ENCODE measurements around the gene SYTL5. TPM values are rescaled to one million over a fixed set of nuclear protein-coding genes. Genes with fewer than 3 reads are reported as not detected.

SYTL5 gene
- total RNA-seq, 1 donor from 2014 or later: 8.4 TPM

DNA sequence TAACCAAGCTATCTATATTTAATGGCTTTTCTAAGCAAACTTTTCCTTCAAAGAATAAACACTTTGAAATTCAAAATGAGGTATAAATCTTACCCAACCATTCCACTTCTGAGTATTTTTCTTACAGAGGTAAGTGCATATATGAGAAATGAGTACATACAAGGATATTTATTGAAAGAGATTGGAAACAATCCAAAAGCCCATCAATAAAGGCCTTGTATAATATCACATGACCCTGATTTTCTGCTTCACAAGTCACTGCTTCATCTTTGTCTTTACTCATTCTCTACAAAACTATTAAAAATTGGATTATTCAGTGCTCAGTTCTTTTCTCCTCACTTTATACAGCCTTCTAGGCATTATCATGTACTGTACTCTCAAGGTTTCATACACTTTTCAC is 123.0 kb downstream of the SYTL5 start:
- FAIRE-seq: peak; percentile 83
- H2AFZ ChIP-seq (ENCODE audit: low read depth, low read length): no peak overlapping the region
- no peak for TF ChIP-seq EZH2 (IDR thresholded peaks at IDR 0.05; ENCODE audit: insufficient read depth, low read length)
- TF ChIP-seq, protein P1, sequence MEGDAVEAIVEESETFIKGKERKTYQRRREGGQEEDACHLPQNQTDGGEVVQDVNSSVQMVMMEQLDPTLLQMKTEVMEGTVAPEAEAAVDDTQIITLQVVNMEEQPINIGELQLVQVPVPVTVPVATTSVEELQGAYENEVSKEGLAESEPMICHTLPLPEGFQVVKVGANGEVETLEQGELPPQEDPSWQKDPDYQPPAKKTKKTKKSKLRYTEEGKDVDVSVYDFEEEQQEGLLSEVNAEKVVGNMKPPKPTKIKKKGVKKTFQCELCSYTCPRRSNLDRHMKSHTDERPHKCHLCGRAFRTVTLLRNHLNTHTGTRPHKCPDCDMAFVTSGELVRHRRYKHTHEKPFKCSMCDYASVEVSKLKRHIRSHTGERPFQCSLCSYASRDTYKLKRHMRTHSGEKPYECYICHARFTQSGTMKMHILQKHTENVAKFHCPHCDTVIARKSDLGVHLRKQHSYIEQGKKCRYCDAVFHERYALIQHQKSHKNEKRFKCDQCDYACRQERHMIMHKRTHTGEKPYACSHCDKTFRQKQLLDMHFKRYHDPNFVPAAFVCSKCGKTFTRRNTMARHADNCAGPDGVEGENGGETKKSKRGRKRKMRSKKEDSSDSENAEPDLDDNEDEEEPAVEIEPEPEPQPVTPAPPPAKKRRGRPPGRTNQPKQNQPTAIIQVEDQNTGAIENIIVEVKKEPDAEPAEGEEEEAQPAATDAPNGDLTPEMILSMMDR (IDR thresholded peaks at IDR 0.05; ENCODE audit: insufficient read depth, low read depth, low read length): no peak
- no peaks in the 10 kb centered on the region for H3K4me1 ChIP-seq (ENCODE audit: insufficient read depth, low read length)
- no peak overlapping the region for H3K27ac ChIP-seq (ENCODE audit: low read depth, low read length)
- no peaks in the 10 kb centered on the region for H4K20me1 ChIP-seq (ENCODE audit: insufficient read depth, low read length)
- no peak overlapping the region for H3K4me3 Mint-ChIP-seq (ENCODE audit: unreplicated experiment)
- no peak overlapping the region for H3K4me2 ChIP-seq (ENCODE audit: low read length)
- H3K9me3 Mint-ChIP-seq (ENCODE audit: unreplicated experiment): no peaks in the 10 kb centered on the region
- H3K4me1 Mint-ChIP-seq (ENCODE audit: low read depth, unreplicated experiment): no peaks in the 10 kb centered on the region
- no peaks in the 10 kb centered on the region for H3K9me3 ChIP-seq (ENCODE audit: insufficient read depth, low read depth, low read length)
- no peaks in the 10 kb centered on the region for H3K79me2 ChIP-seq (ENCODE audit: insufficient read depth, low read length)
- no peak overlapping the region for H3K27ac Mint-ChIP-seq (ENCODE audit: unreplicated experiment)
- no peak overlapping the region for H3K4me3 ChIP-seq (ENCODE audit: insufficient read depth, low read depth, low read length)
- no peaks in the 10 kb centered on the region for H3K36me3 Mint-ChIP-seq (ENCODE audit: low read depth, unreplicated experiment)
- H3K27me3 Mint-ChIP-seq (ENCODE audit: low read depth, unreplicated experiment): no peaks in the 10 kb centered on the region
- no peak overlapping the region for H3K9ac ChIP-seq (ENCODE audit: low read length)
- H3K27me3 ChIP-seq (ENCODE audit: insufficient read depth, low read length): no peaks in the 10 kb centered on the region
- no peaks in the 10 kb centered on the region for H3K36me3 ChIP-seq (ENCODE audit: insufficient read depth, low read length)
- DNase-seq (ENCODE audit: low read depth): no peak

DNA sequence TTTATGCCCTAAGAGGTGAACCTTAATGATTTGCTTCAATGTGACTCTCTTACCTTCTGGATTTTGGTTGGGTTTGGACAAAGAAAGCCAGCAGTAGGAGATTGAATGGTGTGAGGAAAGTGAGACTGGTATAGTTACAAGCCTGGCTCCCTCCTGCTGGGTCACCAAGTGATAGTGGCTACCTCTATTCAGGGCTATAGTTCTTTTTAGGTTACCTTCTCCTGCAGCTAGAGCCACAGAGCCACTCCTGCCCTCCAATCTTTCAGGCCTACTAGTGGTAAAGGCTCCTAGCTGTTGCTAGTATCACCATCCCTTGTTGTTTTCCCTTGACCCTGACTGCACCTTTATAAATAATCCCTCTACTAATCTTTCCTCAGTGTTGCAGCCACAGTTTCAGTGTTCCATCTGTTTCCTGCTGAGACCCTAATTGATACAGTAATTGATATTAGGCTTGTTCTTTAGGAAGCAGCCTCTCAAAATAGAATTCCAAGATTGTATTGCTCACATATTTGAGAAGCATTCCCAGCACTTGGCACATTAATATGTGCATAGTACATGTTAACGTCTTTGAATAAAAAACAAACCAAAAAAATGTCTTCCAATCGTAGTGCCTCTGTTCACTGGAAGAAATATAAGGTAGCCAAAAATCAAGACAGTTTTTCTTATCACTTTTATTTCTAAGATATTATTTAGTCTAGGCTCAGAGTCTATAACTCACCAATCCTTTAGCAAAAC is 132.0 kb downstream of the SYTL5 start:
- TF ChIP-seq, protein P1 (IDR thresholded peaks at IDR 0.05; ENCODE audit: insufficient read depth, low read depth, low read length): no peak
- no peak for TF ChIP-seq EZH2 (IDR thresholded peaks at IDR 0.05; ENCODE audit: insufficient read depth, low read length)
- no peak overlapping the region for H2AFZ ChIP-seq (ENCODE audit: low read depth, low read length)
- Mint-ChIP-seq H3K4me3 (ENCODE audit: unreplicated experiment) (no peak overlapping the region), H3K27ac (ENCODE audit: unreplicated experiment) (no peak overlapping the region), H3K27me3 (ENCODE audit: low read depth, unreplicated experiment) (no peaks in the 10 kb centered on the region), H3K4me1 (ENCODE audit: low read depth, unreplicated experiment) (peaks cover 5% of the 10 kb centered on the region), H3K9me3 (ENCODE audit: unreplicated experiment) (no peaks in the 10 kb centered on the region), H3K36me3 (ENCODE audit: low read depth, unreplicated experiment) (no peaks in the 10 kb centered on the region)
- no peaks in the 10 kb centered on the region for H3K9me3 ChIP-seq (ENCODE audit: insufficient read depth, low read depth, low read length)
- no peak for DNase-seq (ENCODE audit: low read depth)
- no peaks in the 10 kb centered on the region for H3K79me2 ChIP-seq (ENCODE audit: insufficient read depth, low read length)
- no peak overlapping the region for H3K4me2 ChIP-seq (ENCODE audit: low read length)
- no peak overlapping the region for H3K27ac ChIP-seq (ENCODE audit: low read depth, low read length)
- H3K4me3 ChIP-seq (ENCODE audit: insufficient read depth, low read depth, low read length): no peak overlapping the region
- peak; percentile 34 for FAIRE-seq
- H3K27me3 ChIP-seq (ENCODE audit: insufficient read depth, low read length): no peaks in the 10 kb centered on the region
- no peaks in the 10 kb centered on the region for H3K36me3 ChIP-seq (ENCODE audit: insufficient read depth, low read length)
- H3K9ac ChIP-seq (ENCODE audit: low read length): no peak overlapping the region
- no peaks in the 10 kb centered on the region for H3K4me1 ChIP-seq (ENCODE audit: insufficient read depth, low read length)
- H4K20me1 ChIP-seq (ENCODE audit: insufficient read depth, low read length): no peaks in the 10 kb centered on the region

DNA sequence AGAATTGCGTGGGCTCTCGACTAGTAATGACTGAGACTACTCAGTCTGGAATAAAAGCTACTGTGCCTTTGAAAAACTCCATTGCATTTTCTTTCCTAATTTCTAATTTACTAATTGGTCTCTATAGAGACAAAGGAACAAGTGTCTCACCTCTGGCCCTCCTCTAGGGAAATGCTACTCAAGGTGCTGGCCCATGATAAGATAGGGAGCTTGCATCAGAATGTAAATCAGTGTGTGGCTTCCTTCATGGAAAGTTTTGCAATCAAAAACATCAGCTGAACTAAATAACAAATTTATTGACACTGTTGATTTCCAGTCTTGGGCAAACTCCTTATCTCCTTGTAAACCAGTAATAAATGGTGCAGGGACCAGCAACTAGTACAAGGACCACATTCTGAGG is 132.5 kb downstream of the SYTL5 start:
- H3K27me3 ChIP-seq (ENCODE audit: insufficient read depth, low read length): no peaks in the 10 kb centered on the region
- H3K4me2 ChIP-seq (ENCODE audit: low read length): no peak overlapping the region
- no peak overlapping the region for H3K4me3 ChIP-seq (ENCODE audit: insufficient read depth, low read depth, low read length)
- TF ChIP-seq, protein P1 (IDR thresholded peaks at IDR 0.05; ENCODE audit: insufficient read depth, low read depth, low read length): no peak
- TF ChIP-seq EZH2 (IDR thresholded peaks at IDR 0.05; ENCODE audit: insufficient read depth, low read length): no peak
- H4K20me1 ChIP-seq (ENCODE audit: insufficient read depth, low read length): no peaks in the 10 kb centered on the region
- H3K9me3 ChIP-seq (ENCODE audit: insufficient read depth, low read depth, low read length): no peaks in the 10 kb centered on the region
- Mint-ChIP-seq H3K9me3 (ENCODE audit: unreplicated experiment) (no peaks in the 10 kb centered on the region), H3K4me1 (ENCODE audit: low read depth, unreplicated experiment) (peaks cover 5% of the 10 kb centered on the region), H3K27me3 (ENCODE audit: low read depth, unreplicated experiment) (no peaks in the 10 kb centered on the region), H3K36me3 (ENCODE audit: low read depth, unreplicated experiment) (no peaks in the 10 kb centered on the region), H3K4me3 (ENCODE audit: unreplicated experiment) (no peak overlapping the region), H3K27ac (ENCODE audit: unreplicated experiment) (no peak overlapping the region)
- DNase-seq (ENCODE audit: low read depth) (no peak), FAIRE-seq (no peak)
- no peaks in the 10 kb centered on the region for H3K79me2 ChIP-seq (ENCODE audit: insufficient read depth, low read length)
- H3K27ac ChIP-seq (ENCODE audit: low read depth, low read length): no peak overlapping the region
- H2AFZ ChIP-seq (ENCODE audit: low read depth, low read length): no peak overlapping the region
- H3K36me3 ChIP-seq (ENCODE audit: insufficient read depth, low read length): no peaks in the 10 kb centered on the region
- no peaks in the 10 kb centered on the region for H3K4me1 ChIP-seq (ENCODE audit: insufficient read depth, low read length)
- H3K9ac ChIP-seq (ENCODE audit: low read length): no peak overlapping the region
